Neural crest cell (in vitro differentiated cells): ENCODE data around the gene AKAP6. TPM values are rescaled to one million over a fixed set of nuclear protein-coding genes. Genes with fewer than 3 reads are reported as not detected.

Experiments used
- DNase-seq: peaks from one replicate; pipeline ENCODE4 v3.0.0; 2021; ENCODE audit warnings: low read depth, mixed read lengths, low spot score
- H3K27ac Mint-ChIP-seq: one replicate; pipeline ENCODE4 v1.8.0; 2021; ENCODE audit warnings: mild to moderate bottlenecking, mixed read lengths; ENCODE audit not compliant: unreplicated experiment
- H3K27me3 Mint-ChIP-seq: 2 replicates; pipeline ENCODE4 v1.8.0; 2021; ENCODE audit warnings: low read depth, mild to moderate bottlenecking, mixed read lengths
- H3K36me3 Mint-ChIP-seq: 2 replicates; pipeline ENCODE4 v1.8.0; 2021; ENCODE audit warnings: low read depth, mild to moderate bottlenecking, mixed read lengths
- H3K4me1 Mint-ChIP-seq: 2 replicates; pipeline ENCODE4 v1.8.0; 2021; ENCODE audit warnings: mixed read lengths
- H3K4me3 Mint-ChIP-seq: one replicate; pipeline ENCODE4 v1.8.0; 2021; ENCODE audit warnings: mild to moderate bottlenecking, mixed read lengths
- H3K9me3 Mint-ChIP-seq: 2 replicates; pipeline ENCODE4 v1.8.0; 2021; ENCODE audit warnings: mixed read lengths
- CTCF ChIP-seq: fragments of 200-600 bp; sonication (generic); conservative IDR thresholded peaks from 2 replicates; pipeline ENCODE4 v1.5.0; 2021; ENCODE audit warnings: antibody characterized with exemption, mild to moderate bottlenecking
- total RNA-seq: library from RNA; stranded (reverse); gene quantifications from 2 replicates; pipeline ENCODE4 v1.2.1, GENCODE V29; 2021

The AKAP6 gene
- total RNA-seq, 1 donor from 2014 or later: 9.4 TPM

GRCh38 chr14:32737621-32738020, 408.5 kb downstream of the AKAP6 start:
- H3K9me3 Mint-ChIP-seq: peaks cover 14% of the 10 kb centered on the region
- H3K27me3 Mint-ChIP-seq: no peaks in the 10 kb centered on the region
- H3K27ac Mint-ChIP-seq: no peak overlapping the region
- no peak for TF ChIP-seq CTCF
- no peak overlapping the region for H3K4me3 Mint-ChIP-seq
- peaks cover 5% of the 10 kb centered on the region for H3K36me3 Mint-ChIP-seq
- DNase-seq: no peak
- peaks cover 28% of the 10 kb centered on the region for H3K4me1 Mint-ChIP-seq

- no peak overlapping the region for H3K4me3 Mint-ChIP-seq
- no peak for TF ChIP-seq CTCF
- no peaks in the 10 kb centered on the region for H3K27me3 Mint-ChIP-seq
- no peak overlapping the region for H3K27ac Mint-ChIP-seq
- peaks cover 14% of the 10 kb centered on the region for H3K9me3 Mint-ChIP-seq
- peaks cover 22% of the 10 kb centered on the region for H3K4me1 Mint-ChIP-seq
- peaks cover 5% of the 10 kb centered on the region for H3K36me3 Mint-ChIP-seq
- no peak for DNase-seq
Observed at GRCh38 chr14:32738206-32738871, 409.2 kb downstream of the AKAP6 start.

GRCh38 chr14:32744811-32745445, 415.8 kb downstream of the AKAP6 start:
- DNase-seq: no peak
- no peak overlapping the region for H3K27ac Mint-ChIP-seq
- peaks cover 7% of the 10 kb centered on the region for H3K36me3 Mint-ChIP-seq
- no peak overlapping the region for H3K4me3 Mint-ChIP-seq
- H3K4me1 Mint-ChIP-seq: peaks cover 4% of the 10 kb centered on the region
- no peaks in the 10 kb centered on the region for H3K27me3 Mint-ChIP-seq
- TF ChIP-seq CTCF: no peak
- peaks cover 10% of the 10 kb centered on the region for H3K9me3 Mint-ChIP-seq

- no peaks in the 10 kb centered on the region for H3K4me1 Mint-ChIP-seq
- H3K4me3 Mint-ChIP-seq: no peak overlapping the region
- H3K27me3 Mint-ChIP-seq: no peaks in the 10 kb centered on the region
- TF ChIP-seq CTCF: no peak
- H3K27ac Mint-ChIP-seq: no peak overlapping the region
- H3K9me3 Mint-ChIP-seq: peaks cover 25% of the 10 kb centered on the region
- DNase-seq: no peak
- peaks cover 19% of the 10 kb centered on the region for H3K36me3 Mint-ChIP-seq
Observed at GRCh38 chr14:32754209-32754608, 425.1 kb downstream of the AKAP6 start.

- no peak for TF ChIP-seq CTCF
- Mint-ChIP-seq H3K4me1 (no peaks in the 10 kb centered on the region), H3K27me3 (no peaks in the 10 kb centered on the region), H3K9me3 (peaks cover 29% of the 10 kb centered on the region), H3K4me3 (no peak overlapping the region), H3K27ac (no peak overlapping the region), H3K36me3 (peaks cover 19% of the 10 kb centered on the region)
- no peak for DNase-seq
Observed at GRCh38 chr14:32756173-32756572, 427.1 kb downstream of the AKAP6 start.
